Measurements from ENCODE around the gene JARID2.

DNA sequence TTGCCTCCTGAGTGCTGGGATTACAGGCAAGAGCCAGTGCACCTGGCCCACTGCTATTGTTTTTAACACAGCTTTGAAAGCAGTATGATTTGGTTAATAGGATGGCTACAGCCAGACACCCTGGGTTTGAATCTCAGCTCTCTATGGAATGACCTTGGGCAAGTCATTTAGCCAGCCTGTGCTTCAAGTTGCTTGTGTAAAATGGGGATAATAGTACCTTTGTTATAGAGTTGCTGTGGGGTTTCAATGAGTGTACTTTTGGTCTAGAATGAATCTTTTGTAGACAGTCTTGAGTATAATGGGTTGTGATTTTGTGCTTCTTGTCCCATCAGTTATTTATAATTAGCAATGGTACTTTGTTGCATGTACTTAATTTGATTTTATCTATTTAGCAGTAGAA lies 70.9 kb downstream of the JARID2 start:
- TF ChIP-seq SRF (IDR thresholded peaks at IDR 0.05; ENCODE audit: low read depth, low read length) (no peak), SIN3A (conservative IDR thresholded peaks at IDR 0.05 in 1 of 2, IDR thresholded peaks at IDR 0.05 in 1 of 2; ENCODE audit: low read depth in 1 of 2, low read length in 2 of 2) (no peak), MAFK (IDR thresholded peaks at IDR 0.05; ENCODE audit: low read depth, low read length) (no peak), TEAD4 (IDR thresholded peaks at IDR 0.05; ENCODE audit: low read depth, low read length) (no peak), CTBP2 (IDR thresholded peaks at IDR 0.05; ENCODE audit: borderline replicate concordance, insufficient read depth, insufficient read length, low read length) (no peak), CHD2 (IDR thresholded peaks at IDR 0.05; ENCODE audit: low read length) (no peak)
- TF ChIP-seq, protein P1, sequence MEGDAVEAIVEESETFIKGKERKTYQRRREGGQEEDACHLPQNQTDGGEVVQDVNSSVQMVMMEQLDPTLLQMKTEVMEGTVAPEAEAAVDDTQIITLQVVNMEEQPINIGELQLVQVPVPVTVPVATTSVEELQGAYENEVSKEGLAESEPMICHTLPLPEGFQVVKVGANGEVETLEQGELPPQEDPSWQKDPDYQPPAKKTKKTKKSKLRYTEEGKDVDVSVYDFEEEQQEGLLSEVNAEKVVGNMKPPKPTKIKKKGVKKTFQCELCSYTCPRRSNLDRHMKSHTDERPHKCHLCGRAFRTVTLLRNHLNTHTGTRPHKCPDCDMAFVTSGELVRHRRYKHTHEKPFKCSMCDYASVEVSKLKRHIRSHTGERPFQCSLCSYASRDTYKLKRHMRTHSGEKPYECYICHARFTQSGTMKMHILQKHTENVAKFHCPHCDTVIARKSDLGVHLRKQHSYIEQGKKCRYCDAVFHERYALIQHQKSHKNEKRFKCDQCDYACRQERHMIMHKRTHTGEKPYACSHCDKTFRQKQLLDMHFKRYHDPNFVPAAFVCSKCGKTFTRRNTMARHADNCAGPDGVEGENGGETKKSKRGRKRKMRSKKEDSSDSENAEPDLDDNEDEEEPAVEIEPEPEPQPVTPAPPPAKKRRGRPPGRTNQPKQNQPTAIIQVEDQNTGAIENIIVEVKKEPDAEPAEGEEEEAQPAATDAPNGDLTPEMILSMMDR (IDR thresholded peaks at IDR 0.05; ENCODE audit: control extremely low read depth in 1 of 3, insufficient read depth in 1 of 3, low read depth in 1 of 3, low read length in 3 of 3): no peak
